Measurements from ENCODE around the gene OLFM2. TPM values are rescaled to one million over a fixed set of nuclear protein-coding genes. Genes with fewer than 3 reads are reported as not detected.

The OLFM2 gene
- total and polyA plus RNA-seq, 9 of the 15 experiments (the other 6 are each of a cell fraction or from before 2014, with no cell fraction given) = 0.10 to 0.33 (median 0.23) TPM; not detected in 4

- TF ChIP-seq, protein P1, sequence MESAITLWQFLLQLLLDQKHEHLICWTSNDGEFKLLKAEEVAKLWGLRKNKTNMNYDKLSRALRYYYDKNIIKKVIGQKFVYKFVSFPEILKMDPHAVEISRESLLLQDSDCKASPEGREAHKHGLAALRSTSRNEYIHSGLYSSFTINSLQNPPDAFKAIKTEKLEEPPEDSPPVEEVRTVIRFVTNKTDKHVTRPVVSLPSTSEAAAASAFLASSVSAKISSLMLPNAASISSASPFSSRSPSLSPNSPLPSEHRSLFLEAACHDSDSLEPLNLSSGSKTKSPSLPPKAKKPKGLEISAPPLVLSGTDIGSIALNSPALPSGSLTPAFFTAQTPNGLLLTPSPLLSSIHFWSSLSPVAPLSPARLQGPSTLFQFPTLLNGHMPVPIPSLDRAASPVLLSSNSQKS (CRISPR knock-in tag; IDR thresholded peaks at IDR 0.05) = no peak
- no peak for TF ChIP-seq MEIS2 (IDR thresholded peaks at IDR 0.05; ENCODE audit: partially characterized antibody)
- peak; percentile 63 to 71 (median 65); a peak in 5 of 6 replicates for TF ChIP-seq CTCF (IDR thresholded peaks at IDR 0.05 in 2 of 3, conservative IDR thresholded peaks at IDR 0.05 in 1 of 3; ENCODE audit: insufficient read depth in 2 of 3, low read depth in 1 of 3, low read length in 3 of 3)
- peak in 1 of 2 experiments; percentile 64; a peak in 1 of 4 replicates for TF ChIP-seq FOXA3 (CRISPR knock-in tag; conservative IDR thresholded peaks at IDR 0.05 in 1 of 2, IDR thresholded peaks at IDR 0.05 in 1 of 2)
- no peak for TF ChIP-seq USF2 (CRISPR knock-in tag; IDR thresholded peaks at IDR 0.05)
- no peak for TF ChIP-seq MEF2D (tag; conservative IDR thresholded peaks at IDR 0.05; ENCODE audit: low read depth)
- 0 out of 2 replicates have a peak, but pooled peaks have one; percentile 57 for TF ChIP-seq E2F1 (CRISPR knock-in tag; IDR thresholded peaks at IDR 0.05)
- no peak for TF ChIP-seq DPF2 (IDR thresholded peaks at IDR 0.05)
- TF ChIP-seq SIN3B (IDR thresholded peaks at IDR 0.05; ENCODE audit: low read depth) = peak; percentile 79
- peak; percentile 96 for TF ChIP-seq SP1 (CRISPR knock-in tag; IDR thresholded peaks at IDR 0.05)
- TF ChIP-seq THAP12 (CRISPR knock-in tag; IDR thresholded peaks at IDR 0.05) = peak; percentile 40; the same call in 1 of the 2 replicates
- peak; percentile 87 for TF ChIP-seq SP2 (IDR thresholded peaks at IDR 0.05; ENCODE audit: extremely low read depth, low read depth, low read length, poor library complexity, severe bottlenecking)
- peak; percentile 77 for TF ChIP-seq C11orf30 (IDR thresholded peaks at IDR 0.05; ENCODE audit: low read depth)
- no peak for TF ChIP-seq GATA2 (CRISPR knock-in tag; IDR thresholded peaks at IDR 0.05)
- no peak for TF ChIP-seq SRSF7 (optimal IDR thresholded peaks at IDR 0.05; ENCODE audit: low read depth, low read length)
- peak; percentile 80 for TF ChIP-seq RB1 (IDR thresholded peaks at IDR 0.05; ENCODE audit: low read depth)
- peak; percentile 63 for TF ChIP-seq PHF20 (IDR thresholded peaks at IDR 0.05; ENCODE audit: partially characterized antibody)
- TF ChIP-seq MYC (IDR thresholded peaks at IDR 0.05; ENCODE audit: low read depth, low read length) = peak; percentile 35; the same call in 1 of the 2 replicates
- TF ChIP-seq MYC (CRISPR knock-in tag; IDR thresholded peaks at IDR 0.05; ENCODE audit: borderline replicate concordance, low read depth) = no peak
- no peak for TF ChIP-seq DACH1 (IDR thresholded peaks at IDR 0.05; ENCODE audit: partially characterized antibody)
- TF ChIP-seq SMARCE1 (IDR thresholded peaks at IDR 0.05) = no peak
Measured at GRCh38 chr19:9834726-9835506, 101.4 kb downstream of the OLFM2 start, which contains the start of gene PIN1 (continued).
